ENCODE measurements around the gene PUM1.

DNA sequence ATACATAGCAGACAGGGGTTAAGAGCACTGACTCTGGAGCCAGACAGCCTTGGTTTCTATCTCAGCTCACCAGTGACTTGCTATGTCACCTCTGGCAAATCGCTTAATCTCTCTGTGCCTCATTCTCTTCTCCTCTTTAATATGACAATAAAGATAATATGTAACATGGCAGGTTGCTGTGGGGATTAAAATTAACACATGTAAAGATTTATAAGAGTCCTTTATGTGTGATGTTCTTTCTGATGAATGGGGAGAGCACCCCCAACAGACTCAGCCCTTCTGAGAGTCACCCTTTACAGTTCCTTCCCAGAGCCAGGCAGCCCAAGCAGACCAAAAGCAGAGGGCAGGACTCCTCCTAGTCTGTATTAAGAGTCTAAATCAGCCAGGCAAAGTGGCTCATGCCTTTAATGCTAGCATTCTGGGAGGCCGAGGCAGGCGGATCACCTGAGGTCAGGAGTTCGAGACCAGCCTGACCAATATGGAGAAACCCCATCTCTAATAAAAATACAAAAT, 80.5 kb downstream of the PUM1 start:
- TF ChIP-seq POLR2A (IDR thresholded peaks at IDR 0.05; ENCODE audit: low read depth, low read length) (no peak), USF2 (IDR thresholded peaks at IDR 0.05; ENCODE audit: low read depth, low read length) (no peak), RCOR1 (IDR thresholded peaks at IDR 0.05; ENCODE audit: insufficient replicate concordance, low read length) (no peak)
- TF ChIP-seq, protein P1, sequence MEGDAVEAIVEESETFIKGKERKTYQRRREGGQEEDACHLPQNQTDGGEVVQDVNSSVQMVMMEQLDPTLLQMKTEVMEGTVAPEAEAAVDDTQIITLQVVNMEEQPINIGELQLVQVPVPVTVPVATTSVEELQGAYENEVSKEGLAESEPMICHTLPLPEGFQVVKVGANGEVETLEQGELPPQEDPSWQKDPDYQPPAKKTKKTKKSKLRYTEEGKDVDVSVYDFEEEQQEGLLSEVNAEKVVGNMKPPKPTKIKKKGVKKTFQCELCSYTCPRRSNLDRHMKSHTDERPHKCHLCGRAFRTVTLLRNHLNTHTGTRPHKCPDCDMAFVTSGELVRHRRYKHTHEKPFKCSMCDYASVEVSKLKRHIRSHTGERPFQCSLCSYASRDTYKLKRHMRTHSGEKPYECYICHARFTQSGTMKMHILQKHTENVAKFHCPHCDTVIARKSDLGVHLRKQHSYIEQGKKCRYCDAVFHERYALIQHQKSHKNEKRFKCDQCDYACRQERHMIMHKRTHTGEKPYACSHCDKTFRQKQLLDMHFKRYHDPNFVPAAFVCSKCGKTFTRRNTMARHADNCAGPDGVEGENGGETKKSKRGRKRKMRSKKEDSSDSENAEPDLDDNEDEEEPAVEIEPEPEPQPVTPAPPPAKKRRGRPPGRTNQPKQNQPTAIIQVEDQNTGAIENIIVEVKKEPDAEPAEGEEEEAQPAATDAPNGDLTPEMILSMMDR (conservative IDR thresholded peaks at IDR 0.05; ENCODE audit: low read depth, low read length), result no peak

All from IMR-90 (cell line).